Right lobe of liver (tissue), 4 donors: ENCODE measurements around the gene NKAIN2.

ENCODE experiments used
- POLR2A ChIP-seq: fragments of 450-650 bp; IDR thresholded peaks from one replicate; pipeline ENCODE4 v1.6.1; 2017; ENCODE audit warnings: antibody characterized with exemption, mild to moderate bottlenecking
- TF ChIP-seq, protein P1 (sequence below), 4 donors: fragments of 200-600 bp in 3 of 4; fragments of 450-650 bp in 1 of 4; IDR thresholded peaks; one replicate each; pipeline versions ENCODE4 v1.5.1 to v1.8.0; 2016 to 2022; ENCODE audit warnings: antibody characterized with exemption in 4 of 4, mild to moderate bottlenecking in 2 of 4
- donor health status: DM: no; HTN: no; CAD: no.
- donor health status: DM: no; HTN: no; CAD: no.
- donor health status: DM: no; HTN: yes; CAD: no.

DNA sequence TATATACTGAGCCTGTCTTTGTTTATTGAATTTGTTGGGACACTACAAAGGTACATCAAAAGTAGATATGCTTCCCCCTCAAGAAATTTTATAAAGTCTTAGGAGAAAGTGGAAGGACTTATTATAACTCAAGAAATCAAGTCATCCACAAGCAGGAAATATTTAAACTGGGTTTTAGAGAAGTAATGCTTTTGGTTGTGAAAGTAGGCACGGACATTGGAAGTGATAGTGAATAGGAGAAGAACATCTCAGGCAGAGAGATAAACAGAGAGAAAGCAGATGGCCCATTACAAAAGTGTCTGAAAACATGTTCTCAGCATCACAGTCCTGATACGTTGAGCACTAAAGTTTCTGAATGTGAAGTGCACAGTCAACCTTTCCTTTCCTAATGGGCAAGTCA lies 742.9 kb downstream of the NKAIN2 start:
- TF ChIP-seq POLR2A: no peak
- TF ChIP-seq, protein P1, sequence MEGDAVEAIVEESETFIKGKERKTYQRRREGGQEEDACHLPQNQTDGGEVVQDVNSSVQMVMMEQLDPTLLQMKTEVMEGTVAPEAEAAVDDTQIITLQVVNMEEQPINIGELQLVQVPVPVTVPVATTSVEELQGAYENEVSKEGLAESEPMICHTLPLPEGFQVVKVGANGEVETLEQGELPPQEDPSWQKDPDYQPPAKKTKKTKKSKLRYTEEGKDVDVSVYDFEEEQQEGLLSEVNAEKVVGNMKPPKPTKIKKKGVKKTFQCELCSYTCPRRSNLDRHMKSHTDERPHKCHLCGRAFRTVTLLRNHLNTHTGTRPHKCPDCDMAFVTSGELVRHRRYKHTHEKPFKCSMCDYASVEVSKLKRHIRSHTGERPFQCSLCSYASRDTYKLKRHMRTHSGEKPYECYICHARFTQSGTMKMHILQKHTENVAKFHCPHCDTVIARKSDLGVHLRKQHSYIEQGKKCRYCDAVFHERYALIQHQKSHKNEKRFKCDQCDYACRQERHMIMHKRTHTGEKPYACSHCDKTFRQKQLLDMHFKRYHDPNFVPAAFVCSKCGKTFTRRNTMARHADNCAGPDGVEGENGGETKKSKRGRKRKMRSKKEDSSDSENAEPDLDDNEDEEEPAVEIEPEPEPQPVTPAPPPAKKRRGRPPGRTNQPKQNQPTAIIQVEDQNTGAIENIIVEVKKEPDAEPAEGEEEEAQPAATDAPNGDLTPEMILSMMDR (IDR thresholded peaks at IDR 0.05): no peak
